Measurements from ENCODE around the gene ERICH6B. TPM values are rescaled to one million over a fixed set of nuclear protein-coding genes. Genes with fewer than 3 reads are reported as not detected.

The ERICH6B gene
- total RNA-seq, 1 experiment from 2014 or later: not detected

- Histone ChIP-seq H4K20me1 (ENCODE audit: insufficient read depth) (peaks cover 10% of the 10 kb centered on the region), H3K27me3 (ENCODE audit: insufficient read depth, low read depth) (no peaks in the 10 kb centered on the region), H3K36me3 (ENCODE audit: low read depth) (peaks cover 53% of the 10 kb centered on the region), H3K4me3 (no peak overlapping the region), H3K4me2 (no peak overlapping the region), H2AFZ (no peak overlapping the region), H3K9me2 (ENCODE audit: insufficient read depth) (no peaks in the 10 kb centered on the region), H3K79me2 (ENCODE audit: low read depth) (no peaks in the 10 kb centered on the region), H3F3A (ENCODE audit: insufficient read depth, low read depth) (peaks cover 34% of the 10 kb centered on the region), H3K9me3 (ENCODE audit: insufficient read depth, low read depth) (no peaks in the 10 kb centered on the region), H3K4me1 (replicated peaks; ENCODE audit: insufficient read depth) (peaks cover 4% of the 10 kb centered on the region; the same call in 1 of the 2 replicates), H3K27ac (no peak overlapping the region)
- TF ChIP-seq CTCF (conservative IDR thresholded peaks at IDR 0.05) (no peak), EZH2 (IDR thresholded peaks at IDR 0.05; ENCODE audit: low read depth) (no peak)
- BruUV-seq (replicated peaks): no TSS peak
- CTCF ChIA-PET: no interaction called here
- DNase-seq: no peak
- POLR2A ChIA-PET (ENCODE audit: unreplicated experiment): no interaction called here
- intact Hi-C loops (cut with micrococcal nuclease; ENCODE audit: unreplicated experiment): no loop called here
Observed at GRCh38 chr13:45508776-45509175, 106.8 kb downstream of the ERICH6B start.

GRCh38 chr13:45506811-45507210, 108.7 kb downstream of the ERICH6B start:
- Histone ChIP-seq H3K4me1 (replicated peaks; ENCODE audit: insufficient read depth) (peaks cover 2% of the 10 kb centered on the region; the same call in 1 of the 2 replicates), H3K9me2 (ENCODE audit: insufficient read depth) (no peaks in the 10 kb centered on the region), H3K4me2 (no peak overlapping the region), H3K27me3 (ENCODE audit: insufficient read depth, low read depth) (no peaks in the 10 kb centered on the region), H4K20me1 (ENCODE audit: insufficient read depth) (peaks cover 5% of the 10 kb centered on the region), H3K9me3 (ENCODE audit: insufficient read depth, low read depth) (no peaks in the 10 kb centered on the region), H3K36me3 (ENCODE audit: low read depth) (peaks cover 57% of the 10 kb centered on the region), H3K79me2 (ENCODE audit: low read depth) (0 out of 2 replicates have a peak, but pooled peaks cover 10% of the 10 kb centered on the region), H3K27ac (no peak overlapping the region), H3F3A (ENCODE audit: insufficient read depth, low read depth) (peaks cover 24% of the 10 kb centered on the region), H2AFZ (no peak overlapping the region), H3K4me3 (no peak overlapping the region)
- BruUV-seq (replicated peaks): no TSS peak
- TF ChIP-seq CTCF (conservative IDR thresholded peaks at IDR 0.05): no peak
- no peak for TF ChIP-seq EZH2 (IDR thresholded peaks at IDR 0.05; ENCODE audit: low read depth)
- DNase-seq: no peak
- ChIA-PET CTCF (no interaction called here), POLR2A (ENCODE audit: unreplicated experiment) (interaction anchor here (0.6 kb wide), 1 partner anchor 1219 kb away, joined by 3 read pairs; no protein-coding TSS in a partner anchor)
- intact Hi-C loops (cut with micrococcal nuclease; ENCODE audit: unreplicated experiment): no loop called here

GRCh38 chr13:45503658-45504057, 111.9 kb downstream of the ERICH6B start:
- TF ChIP-seq CTCF (conservative IDR thresholded peaks at IDR 0.05) (no peak), EZH2 (IDR thresholded peaks at IDR 0.05; ENCODE audit: low read depth) (no peak)
- Histone ChIP-seq H3K9me2 (ENCODE audit: insufficient read depth) (no peaks in the 10 kb centered on the region; the same call in 1 of the 2 replicates), H2AFZ (no peak overlapping the region), H3K4me3 (no peak overlapping the region), H3K36me3 (ENCODE audit: low read depth) (peaks cover 62% of the 10 kb centered on the region), H3K9me3 (ENCODE audit: insufficient read depth, low read depth) (no peaks in the 10 kb centered on the region), H3K4me2 (no peak overlapping the region), H3K27ac (no peak overlapping the region), H4K20me1 (ENCODE audit: insufficient read depth) (no peaks in the 10 kb centered on the region), H3K79me2 (ENCODE audit: low read depth) (peaks cover 14% of the 10 kb centered on the region; the same call in 1 of the 2 replicates), H3K27me3 (ENCODE audit: insufficient read depth, low read depth) (no peaks in the 10 kb centered on the region), H3K4me1 (replicated peaks; ENCODE audit: insufficient read depth) (peaks cover 30% of the 10 kb centered on the region), H3F3A (ENCODE audit: insufficient read depth, low read depth) (peaks cover 33% of the 10 kb centered on the region)
- ChIA-PET POLR2A (ENCODE audit: unreplicated experiment) (no interaction called here), CTCF (no interaction called here)
- intact Hi-C loops (cut with micrococcal nuclease; ENCODE audit: unreplicated experiment): no loop called here
- no peak for DNase-seq
- BruUV-seq (replicated peaks): no TSS peak

Measured in PC-9 (cell line).